ENCODE data around the gene CABP2. TPM values are rescaled to one million over a fixed set of nuclear protein-coding genes. Genes with fewer than 3 reads are reported as not detected.

CABP2 gene
- total and polyA plus RNA-seq, 10 of the 15 experiments (the other 5 are each of a cell fraction or from before 2014, with no cell fraction given), result not detected

GRCh38 chr11:67484847-67485311 lies 38.4 kb downstream of the CABP2 start (continued):
- TF ChIP-seq KAT2A (conservative IDR thresholded peaks at IDR 0.05; ENCODE audit: control insufficient read depth, low read depth, low read length) (no peak), RAD21 (IDR thresholded peaks at IDR 0.05; ENCODE audit: insufficient read depth, low read depth, low read length) (peak; percentile 4; the same call in 1 of the 2 replicates), SUZ12 (IDR thresholded peaks at IDR 0.05; ENCODE audit: unreplicated experiment) (no peak), IKZF2 (IDR thresholded peaks at IDR 0.05) (peak; percentile 45 to 62; a peak in 1 of 4 replicates), SREBF2 (IDR thresholded peaks at IDR 0.05; ENCODE audit: low read length) (no peak), SIN3A (IDR thresholded peaks at IDR 0.05; ENCODE audit: low read depth, low read length) (peak; percentile 83), SIX5 (IDR thresholded peaks at IDR 0.05; ENCODE audit: low read depth, low read length, severe bottlenecking) (no peak), JUND (IDR thresholded peaks at IDR 0.05; ENCODE audit: low read depth, low read length) (no peak), IKZF1 (conservative IDR thresholded peaks at IDR 0.05) (peak; percentile 56), EZH2 (IDR thresholded peaks at IDR 0.05; ENCODE audit: borderline replicate concordance, control insufficient read depth, low read depth, low read length) (no peak), CBX5 (IDR thresholded peaks at IDR 0.05; ENCODE audit: low read depth) (no peak), RFX5 (IDR thresholded peaks at IDR 0.05; ENCODE audit: low read depth, low read length) (no peak), DPF2 (IDR thresholded peaks at IDR 0.05) (peak; percentile 42; the same call in 1 of the 2 replicates), CREM (IDR thresholded peaks at IDR 0.05; ENCODE audit: low read depth) (peak; percentile 52; the same call in 1 of the 2 replicates), NR2F1 (conservative IDR thresholded peaks at IDR 0.05) (peak; percentile 85), CHD4 (IDR thresholded peaks at IDR 0.05) (no peak), STAT1 (conservative IDR thresholded peaks at IDR 0.05) (peak; percentile 22; the same call in 1 of the 2 replicates), SPI1 (IDR thresholded peaks at IDR 0.05; ENCODE audit: borderline replicate concordance, insufficient read depth, low read depth, low read length) (peak; percentile 39; the same call in 1 of the 2 replicates), ETV6 (conservative IDR thresholded peaks at IDR 0.05 in 1 of 2, IDR thresholded peaks at IDR 0.05 in 1 of 2; ENCODE audit: borderline replicate concordance in 1 of 2, low read depth in 1 of 2) (no peak; a peak in 1 of 4 replicates), POLR2AphosphoS2 (IDR thresholded peaks at IDR 0.05; ENCODE audit: low read depth, low read length) (no peak)
- TF ChIP-seq, protein P1, sequence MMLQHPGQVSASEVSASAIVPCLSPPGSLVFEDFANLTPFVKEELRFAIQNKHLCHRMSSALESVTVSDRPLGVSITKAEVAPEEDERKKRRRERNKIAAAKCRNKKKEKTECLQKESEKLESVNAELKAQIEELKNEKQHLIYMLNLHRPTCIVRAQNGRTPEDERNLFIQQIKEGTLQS (IDR thresholded peaks at IDR 0.05; ENCODE audit: borderline replicate concordance, extremely low read depth, low read depth, low read length), result no peak
- TF ChIP-seq, protein P2, sequence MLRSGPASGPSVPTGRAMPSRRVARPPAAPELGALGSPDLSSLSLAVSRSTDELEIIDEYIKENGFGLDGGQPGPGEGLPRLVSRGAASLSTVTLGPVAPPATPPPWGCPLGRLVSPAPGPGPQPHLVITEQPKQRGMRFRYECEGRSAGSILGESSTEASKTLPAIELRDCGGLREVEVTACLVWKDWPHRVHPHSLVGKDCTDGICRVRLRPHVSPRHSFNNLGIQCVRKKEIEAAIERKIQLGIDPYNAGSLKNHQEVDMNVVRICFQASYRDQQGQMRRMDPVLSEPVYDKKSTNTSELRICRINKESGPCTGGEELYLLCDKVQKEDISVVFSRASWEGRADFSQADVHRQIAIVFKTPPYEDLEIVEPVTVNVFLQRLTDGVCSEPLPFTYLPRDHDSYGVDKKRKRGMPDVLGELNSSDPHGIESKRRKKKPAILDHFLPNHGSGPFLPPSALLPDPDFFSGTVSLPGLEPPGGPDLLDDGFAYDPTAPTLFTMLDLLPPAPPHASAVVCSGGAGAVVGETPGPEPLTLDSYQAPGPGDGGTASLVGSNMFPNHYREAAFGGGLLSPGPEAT (IDR thresholded peaks at IDR 0.05; ENCODE audit: low read depth), result peak; percentile 64; the same call in 1 of the 2 replicates
- TF ChIP-seq, protein P3, sequence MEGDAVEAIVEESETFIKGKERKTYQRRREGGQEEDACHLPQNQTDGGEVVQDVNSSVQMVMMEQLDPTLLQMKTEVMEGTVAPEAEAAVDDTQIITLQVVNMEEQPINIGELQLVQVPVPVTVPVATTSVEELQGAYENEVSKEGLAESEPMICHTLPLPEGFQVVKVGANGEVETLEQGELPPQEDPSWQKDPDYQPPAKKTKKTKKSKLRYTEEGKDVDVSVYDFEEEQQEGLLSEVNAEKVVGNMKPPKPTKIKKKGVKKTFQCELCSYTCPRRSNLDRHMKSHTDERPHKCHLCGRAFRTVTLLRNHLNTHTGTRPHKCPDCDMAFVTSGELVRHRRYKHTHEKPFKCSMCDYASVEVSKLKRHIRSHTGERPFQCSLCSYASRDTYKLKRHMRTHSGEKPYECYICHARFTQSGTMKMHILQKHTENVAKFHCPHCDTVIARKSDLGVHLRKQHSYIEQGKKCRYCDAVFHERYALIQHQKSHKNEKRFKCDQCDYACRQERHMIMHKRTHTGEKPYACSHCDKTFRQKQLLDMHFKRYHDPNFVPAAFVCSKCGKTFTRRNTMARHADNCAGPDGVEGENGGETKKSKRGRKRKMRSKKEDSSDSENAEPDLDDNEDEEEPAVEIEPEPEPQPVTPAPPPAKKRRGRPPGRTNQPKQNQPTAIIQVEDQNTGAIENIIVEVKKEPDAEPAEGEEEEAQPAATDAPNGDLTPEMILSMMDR (IDR thresholded peaks at IDR 0.05 in 2 of 3, conservative IDR thresholded peaks at IDR 0.05 in 1 of 3; ENCODE audit: control insufficient read depth in 2 of 3, extremely low read depth in 1 of 3, insufficient read depth in 1 of 3, low read depth in 3 of 3, low read length in 3 of 3), result no peak
- TF ChIP-seq, protein P4, sequence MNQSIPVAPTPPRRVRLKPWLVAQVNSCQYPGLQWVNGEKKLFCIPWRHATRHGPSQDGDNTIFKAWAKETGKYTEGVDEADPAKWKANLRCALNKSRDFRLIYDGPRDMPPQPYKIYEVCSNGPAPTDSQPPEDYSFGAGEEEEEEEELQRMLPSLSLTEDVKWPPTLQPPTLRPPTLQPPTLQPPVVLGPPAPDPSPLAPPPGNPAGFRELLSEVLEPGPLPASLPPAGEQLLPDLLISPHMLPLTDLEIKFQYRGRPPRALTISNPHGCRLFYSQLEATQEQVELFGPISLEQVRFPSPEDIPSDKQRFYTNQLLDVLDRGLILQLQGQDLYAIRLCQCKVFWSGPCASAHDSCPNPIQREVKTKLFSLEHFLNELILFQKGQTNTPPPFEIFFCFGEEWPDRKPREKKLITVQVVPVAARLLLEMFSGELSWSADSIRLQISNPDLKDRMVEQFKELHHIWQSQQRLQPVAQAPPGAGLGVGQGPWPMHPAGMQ (IDR thresholded peaks at IDR 0.05; ENCODE audit: borderline replicate concordance), result no peak
